ENCODE data around the gene METRN.
A peak's percentile ranks its signal among the peaks of the same experiment; 100 is the strongest.

METRN gene

DNA sequence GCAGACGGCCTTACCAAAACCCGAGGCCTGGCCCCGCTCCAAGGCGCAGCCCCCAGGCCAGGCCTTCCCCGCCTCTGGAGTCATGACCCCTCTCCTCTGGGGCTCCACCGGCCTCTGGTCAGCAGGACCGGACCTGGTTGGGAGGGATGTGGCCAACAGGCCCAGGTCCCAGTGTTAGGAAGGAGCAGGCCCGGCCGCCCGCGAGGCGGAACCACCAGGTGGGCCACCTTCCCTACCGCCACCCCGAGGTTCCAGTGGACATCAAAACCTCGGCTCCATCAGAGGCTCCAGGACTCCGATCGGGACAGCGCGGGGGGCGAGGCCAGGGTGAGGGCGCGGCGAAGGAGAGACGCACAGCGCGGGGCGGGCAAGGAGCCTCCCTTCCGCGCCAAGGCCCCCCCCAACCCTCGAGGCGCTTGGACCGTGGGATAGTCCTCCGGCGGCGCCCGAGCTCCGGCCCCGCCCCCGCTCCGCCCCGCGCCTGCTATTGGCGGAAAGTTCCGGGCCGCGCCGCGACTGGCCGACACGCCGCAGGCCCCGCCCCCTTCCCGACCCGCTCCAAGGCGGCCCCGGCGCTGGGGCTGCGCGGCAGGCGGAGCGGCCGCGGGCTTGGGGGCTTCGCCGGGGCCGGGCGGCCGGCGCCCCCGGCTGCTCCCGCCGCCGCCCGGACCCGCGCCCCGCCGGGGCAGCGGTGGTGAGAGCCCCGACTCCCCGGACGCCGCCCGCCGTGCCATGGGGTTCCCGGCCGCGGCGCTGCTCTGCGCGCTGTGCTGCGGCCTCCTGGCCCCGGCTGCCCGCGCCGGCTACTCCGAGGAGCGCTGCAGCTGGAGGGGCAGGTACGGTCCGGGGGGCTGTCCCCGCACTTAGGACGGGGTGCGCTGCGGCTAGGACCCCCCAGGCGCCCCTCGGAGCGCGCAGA is at the start of gene METRN:
Gene METRN (plus strand): TSS at position 561 of the 919 bp plus-strand sequence. CDS start 172 bp downstream, at position 733.
- peak; percentile 88 for DNase-seq (ENCODE audit: low read depth)

GRCh38 chr16:666572-666971 is 48.3 kb upstream of the METRN start:
- no peak for DNase-seq (ENCODE audit: low read depth)

- DNase-seq (ENCODE audit: low read depth), result no peak
Measured at GRCh38 chr16:667113-667779, 47.7 kb upstream of the METRN start.

DNA sequence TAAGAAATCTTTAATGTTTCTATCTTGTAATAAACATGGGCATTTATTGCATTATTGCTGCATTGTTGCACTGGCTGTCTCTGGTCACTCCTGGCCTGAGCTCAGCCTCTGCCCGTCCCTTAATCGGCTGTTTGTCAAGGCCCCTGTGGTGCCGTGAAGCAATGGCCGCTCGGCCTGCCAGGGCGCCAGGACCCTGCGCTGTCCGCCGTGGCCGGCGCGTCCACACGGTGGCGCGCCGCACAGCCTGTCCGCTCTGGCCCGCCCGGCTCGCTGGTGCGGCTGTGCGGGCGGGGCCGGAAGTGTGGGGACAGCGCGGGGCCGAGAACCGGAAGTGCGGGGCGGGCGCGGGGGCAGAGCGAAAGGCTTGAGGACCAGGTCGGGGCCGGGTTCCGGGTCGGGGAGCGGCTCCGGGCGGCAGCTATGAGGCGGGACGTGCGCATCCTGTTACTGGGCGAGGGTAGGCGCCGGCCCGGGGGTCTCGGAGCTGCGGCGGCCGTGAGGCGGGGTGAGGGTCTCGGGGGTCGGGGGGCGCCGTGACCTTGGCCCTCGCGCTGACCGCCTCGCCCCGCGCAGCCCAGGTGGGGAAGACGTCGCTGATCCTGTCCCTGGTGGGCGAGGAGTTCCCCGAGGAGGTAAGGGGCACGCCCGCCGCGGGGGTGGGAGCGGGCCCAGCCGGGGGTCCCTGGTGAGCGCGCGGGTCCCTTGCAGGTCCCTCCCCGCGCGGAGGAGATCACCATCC is 47.0 kb upstream of the METRN start, which contains the start of gene RHOT2:
Gene RHOT2 (plus strand): TSS at position 353 of the 739 bp plus-strand sequence. CDS start 68 bp downstream, at position 421.
- peak; percentile 91 for DNase-seq (ENCODE audit: low read depth)

DNA sequence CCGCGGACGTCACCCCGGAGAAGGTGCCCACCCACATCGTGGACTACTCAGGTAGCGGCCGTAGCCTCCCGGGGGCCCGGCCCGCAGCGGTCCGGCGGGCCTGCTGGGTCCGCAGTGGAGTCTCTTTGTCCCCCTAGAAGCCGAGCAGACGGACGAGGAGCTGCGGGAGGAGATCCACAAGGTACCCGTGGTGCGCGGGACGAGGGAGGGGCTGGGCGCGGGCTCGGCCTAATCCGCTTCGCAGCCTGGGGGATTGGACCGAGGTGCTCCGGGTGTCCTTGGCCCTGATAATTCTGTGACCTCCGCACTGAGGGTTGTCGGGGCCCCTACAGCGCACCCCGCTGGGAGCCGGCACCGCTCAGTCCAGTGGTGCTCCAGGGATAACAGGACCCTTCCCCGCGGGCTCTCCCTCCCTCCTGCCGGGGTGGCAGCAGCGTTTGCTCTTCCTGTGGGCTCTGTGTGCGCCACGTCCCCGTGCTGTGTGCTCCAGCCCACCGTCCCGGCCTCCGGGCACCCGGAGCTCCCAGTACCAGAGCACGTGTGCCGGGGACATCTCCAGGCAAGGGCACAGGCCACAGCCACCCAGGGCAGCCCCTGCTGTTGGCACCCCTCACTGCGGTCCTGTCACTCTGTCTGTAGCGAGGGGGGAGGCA is 46.3 kb upstream of the METRN start:
- no peak for DNase-seq (ENCODE audit: low read depth)

GRCh38 chr16:669666-670065 is 45.3 kb upstream of the METRN start:
- DNase-seq (ENCODE audit: low read depth), result no peak

GRCh38 chr16:670485-671352 is 44.2 kb upstream of the METRN start:
- DNase-seq (ENCODE audit: low read depth), result no peak

- DNase-seq (ENCODE audit: low read depth), result no peak
Measured at GRCh38 chr16:671353-672131, 43.4 kb upstream of the METRN start.

DNA sequence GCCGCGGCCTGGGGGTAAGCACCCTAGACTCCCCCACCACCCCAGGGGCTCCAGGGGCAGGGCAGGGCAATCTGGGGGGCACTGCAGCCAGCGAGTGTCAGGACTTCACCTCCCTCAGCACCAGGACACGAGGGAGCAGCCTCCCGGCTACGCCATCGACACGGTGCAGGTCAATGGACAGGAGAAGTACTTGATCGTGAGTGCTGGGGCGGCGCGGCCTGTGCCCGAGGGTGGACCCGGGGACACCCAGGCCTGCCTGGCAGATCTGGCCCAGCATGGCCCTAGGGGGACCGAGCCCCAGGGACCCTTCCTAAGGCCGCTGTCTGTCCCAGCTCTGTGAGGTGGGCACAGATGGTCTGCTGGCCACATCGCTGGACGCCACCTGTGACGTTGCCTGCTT is 42.5 kb upstream of the METRN start:
- DNase-seq (ENCODE audit: low read depth), result no peak

DNA sequence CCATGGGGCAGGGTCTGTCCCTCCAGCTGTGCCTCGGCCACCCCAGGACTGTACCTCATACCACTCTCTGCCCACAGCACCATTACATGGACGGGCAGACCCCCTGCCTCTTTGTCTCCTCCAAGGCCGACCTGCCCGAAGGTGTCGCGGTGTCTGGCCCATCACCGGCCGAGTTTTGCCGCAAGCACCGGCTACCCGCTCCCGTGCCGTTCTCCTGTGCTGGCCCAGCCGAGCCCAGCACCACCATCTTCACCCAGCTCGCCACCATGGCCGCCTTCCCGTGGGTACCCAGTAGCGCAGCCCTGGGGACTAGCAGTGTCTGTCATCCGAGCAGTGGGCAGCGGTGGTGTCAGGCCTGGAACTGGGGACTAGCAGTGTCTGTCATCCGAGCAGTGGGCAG is 42.1 kb upstream of the METRN start:
- DNase-seq (ENCODE audit: low read depth), result no peak

GRCh38 chr16:673399-673991 is 41.4 kb upstream of the METRN start:
- DNase-seq (ENCODE audit: low read depth), result no peak

DNA sequence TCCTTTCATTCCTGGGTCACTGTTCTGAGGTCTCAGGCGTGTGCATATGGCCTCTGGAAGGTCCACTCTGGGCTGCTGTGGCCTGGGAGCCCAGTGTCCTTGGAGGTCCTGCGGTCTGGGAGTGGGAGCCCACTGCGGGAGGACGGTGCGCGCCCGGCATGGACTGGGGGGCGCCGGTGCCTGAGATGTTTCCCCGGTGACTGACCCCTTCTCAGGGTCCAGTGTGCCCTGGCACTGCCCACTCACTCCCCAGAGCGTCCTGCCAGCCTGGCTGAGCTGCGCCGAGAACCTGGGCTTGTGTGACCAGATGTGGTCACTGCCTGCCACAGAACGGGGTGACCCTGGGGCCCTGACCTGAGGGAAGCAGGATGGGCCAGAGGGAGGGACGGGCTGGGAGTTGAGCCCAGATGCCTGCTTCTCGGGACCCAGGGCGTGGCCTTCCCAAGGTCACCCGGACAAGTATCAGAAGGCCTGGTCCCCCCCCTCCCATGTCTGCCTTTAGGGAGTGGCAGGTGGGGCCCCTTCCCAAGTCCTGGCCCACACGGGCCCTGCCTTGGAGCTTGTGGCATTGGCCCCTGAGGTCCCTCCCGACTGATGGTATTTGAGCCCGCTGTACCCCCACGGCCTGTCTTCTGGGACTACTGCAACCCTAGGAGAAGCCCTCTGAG is 40.6 kb upstream of the METRN start:
- DNase-seq (ENCODE audit: low read depth), result no peak

- DNase-seq (ENCODE audit: low read depth), result no peak
Measured at GRCh38 chr16:674968-675883, 39.7 kb upstream of the METRN start, which contains the start of gene RHBDL1. TSS of gene RHBDL1 (plus strand) at chr16:675671. CDS start at chr16:675791, 120 bp downstream.

DNA sequence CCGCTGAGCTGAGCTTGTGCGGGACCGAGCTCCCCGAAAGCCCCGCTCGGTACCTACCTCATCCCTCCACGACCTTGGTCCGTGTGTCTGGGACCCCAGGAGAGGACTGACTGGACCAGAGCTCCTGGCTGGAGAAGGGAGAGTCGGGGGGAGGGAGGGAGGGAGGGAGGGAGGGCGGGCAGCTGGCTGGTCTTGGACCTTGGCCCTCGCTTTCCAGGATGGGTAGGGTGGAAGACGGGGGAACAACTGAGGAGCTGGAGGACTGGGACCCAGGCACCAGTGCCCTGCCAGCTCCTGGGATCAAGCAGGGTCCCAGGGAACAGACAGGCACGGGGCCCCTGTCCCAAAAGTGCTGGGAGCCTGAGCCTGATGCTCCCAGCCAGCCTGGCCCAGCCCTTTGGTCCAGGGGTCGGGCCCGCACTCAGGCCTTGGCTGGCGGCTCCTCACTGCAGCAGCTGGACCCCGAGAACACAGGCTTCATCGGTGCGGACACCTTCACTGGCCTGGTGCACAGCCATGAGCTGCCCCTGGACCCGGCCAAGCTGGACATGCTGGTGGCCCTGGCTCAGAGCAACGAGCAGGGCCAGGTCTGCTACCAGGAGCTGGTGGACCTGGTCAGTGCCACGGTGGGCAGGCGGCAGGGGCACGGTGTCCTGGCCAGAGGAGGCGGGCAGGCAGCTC is 38.9 kb upstream of the METRN start:
- DNase-seq (ENCODE audit: low read depth), result no peak

DNA sequence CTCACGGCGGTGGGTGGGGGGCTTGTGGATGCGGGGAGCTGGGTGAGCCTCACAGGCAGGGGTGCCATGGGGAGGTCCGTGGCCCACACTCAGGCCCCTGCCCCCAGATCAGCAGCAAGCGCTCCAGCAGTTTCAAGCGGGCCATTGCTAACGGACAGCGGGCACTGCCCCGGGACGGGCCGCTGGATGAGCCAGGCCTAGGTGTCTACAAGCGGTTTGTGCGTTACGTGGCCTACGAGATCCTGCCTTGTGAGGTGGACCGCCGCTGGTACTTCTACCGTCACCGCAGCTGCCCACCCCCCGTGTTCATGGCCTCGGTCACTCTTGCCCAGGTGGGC is 38.4 kb upstream of the METRN start:
- DNase-seq (ENCODE audit: low read depth), result no peak

DNA sequence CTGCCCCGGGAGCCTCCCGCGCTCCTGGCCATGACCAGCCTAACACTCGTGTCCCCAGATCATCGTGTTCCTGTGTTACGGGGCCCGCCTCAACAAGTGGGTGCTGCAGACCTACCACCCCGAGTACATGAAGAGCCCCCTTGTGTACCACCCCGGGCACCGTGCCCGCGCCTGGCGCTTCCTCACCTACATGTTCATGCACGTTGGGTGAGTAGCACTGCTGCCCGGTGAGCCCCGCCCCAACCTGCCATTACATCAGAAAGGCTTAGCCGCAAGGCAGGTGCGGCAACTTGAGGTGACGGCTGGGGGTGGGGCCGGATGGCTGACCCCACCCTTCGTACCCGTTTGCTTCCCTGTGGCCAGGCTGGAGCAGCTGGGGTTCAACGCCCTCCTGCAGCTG is 38.0 kb upstream of the METRN start:
- no peak for DNase-seq (ENCODE audit: low read depth)
